OCI-LY7 (cell line): ENCODE results near the gene LHX8. TPM values are rescaled to one million over a fixed set of nuclear protein-coding genes. Genes with fewer than 3 reads are reported as not detected.

Source experiments
- Bru-seq: library from RNA; stranded (reverse); fragments of 400-500 nt; gene quantifications from one replicate; lab custom pipeline; 2021; lab: Mats Ljungman, UMichigan
- BruChase-seq, 2 experiments: library from RNA; stranded (reverse); fragments of 400-500 nt; gene quantifications; one replicate each; lab custom pipeline; 2021; lab: Mats Ljungman, UMichigan
- BruUV-seq: library from RNA; stranded (reverse); fragments of 400-500 nt; replicated peaks from 2 replicates; lab custom pipeline; 2021; lab: Mats Ljungman, UMichigan
- CTCF ChIA-PET: fragments of 300-600 bp; sonication (Branson Sonifier 250); formaldehyde crosslinking; loops from one replicate; lab custom pipeline; 2022; ENCODE audit warnings: antibody characterized with exemption; ENCODE audit not compliant: unreplicated experiment; lab: Charles Lee
- POLR2A ChIA-PET: fragments of 300-600 bp; sonication (Branson Sonifier 250); formaldehyde crosslinking; loops from one replicate; lab custom pipeline; 2022; ENCODE audit warnings: antibody characterized with exemption; lab: Charles Lee
- DNase-seq: peaks from one replicate; pipeline ENCODE4 v3.0.0-alpha.2; 2015; ENCODE audit warnings: low spot score
- H2AFZ ChIP-seq: fragments of 200-600 bp; sonication (generic), shearing (Covaris generic); 2 replicates; pipeline ENCODE4 v1.6.1; 2014; ENCODE audit warnings: mild to moderate bottlenecking, antibody characterized with exemption, low read length, moderate library complexity
- H3K27ac ChIP-seq: fragments of 200-600 bp; sonication (generic); 2 replicates; pipeline ENCODE4 v1.5.1; 2014; ENCODE audit warnings: mixed run types, low read depth, mild to moderate bottlenecking, moderate library complexity, low read length, inconsistent platforms; ENCODE audit not compliant: poor library complexity, severe bottlenecking
- H3K36me3 ChIP-seq: fragments of 200-600 bp; sonication (generic); 2 replicates; pipeline ENCODE4 v1.6.1; 2014; ENCODE audit warnings: mild to moderate bottlenecking, antibody characterized with exemption, low read length, moderate library complexity, mixed read lengths; ENCODE audit not compliant: insufficient read depth
- H3K4me1 ChIP-seq: fragments of 200-600 bp; sonication (generic); 2 replicates; pipeline ENCODE4 v1.5.1; 2014; ENCODE audit warnings: mild to moderate bottlenecking, low read length; ENCODE audit not compliant: insufficient read depth, poor library complexity, severe bottlenecking
- H3K4me2 ChIP-seq: fragments of 200-600 bp; sonication (generic); 2 replicates; pipeline ENCODE4 v1.6.1; 2014; ENCODE audit warnings: mild to moderate bottlenecking, low read length
- H3K4me3 ChIP-seq: fragments of 200-600 bp; sonication (generic); 2 replicates; pipeline ENCODE4 v1.5.1; 2014; ENCODE audit warnings: mild to moderate bottlenecking, low read depth, low read length; ENCODE audit not compliant: poor library complexity, severe bottlenecking
- H3K79me2 ChIP-seq: fragments of 200-600 bp; sonication (generic); 2 replicates; pipeline ENCODE4 v1.6.1; 2016; ENCODE audit warnings: low read depth, mild to moderate bottlenecking, low read length, moderate library complexity, mixed read lengths; ENCODE audit not compliant: insufficient read depth
- H3K9me2 ChIP-seq: fragments of 200-600 bp; sonication (generic); 2 replicates; pipeline ENCODE4 v1.6.1; 2016; ENCODE audit warnings: mild to moderate bottlenecking, low read length, mixed read lengths; ENCODE audit not compliant: insufficient read depth
- H3K9me3 ChIP-seq: fragments of 200-600 bp; sonication (generic); 2 replicates; pipeline ENCODE4 v1.6.1; 2014; ENCODE audit warnings: mild to moderate bottlenecking, mixed run types, low read length, mixed read lengths
- H4K20me1 ChIP-seq: fragments of 200-600 bp; sonication (generic); 2 replicates; pipeline ENCODE4 v1.6.1; 2014; ENCODE audit warnings: mild to moderate bottlenecking, antibody characterized with exemption, low read length, moderate library complexity, mixed read lengths; ENCODE audit not compliant: insufficient read depth
- EZH2phosphoT487 ChIP-seq: fragments of 200-600 bp; sonication (generic); IDR thresholded peaks from 2 replicates; pipeline ENCODE4 v1.6.1; 2018; ENCODE audit warnings: low read depth, borderline replicate concordance, mild to moderate bottlenecking, mixed run types, antibody characterized with exemption, low read length, moderate library complexity, mixed read lengths
- intact Hi-C: fragments of 100-400 bp; cut with micrococcal nuclease; formaldehyde crosslinking; loops from one replicate; pipeline ENCODE4 v1.10.0; 2022; ENCODE audit not compliant: unreplicated experiment
- long read RNA-seq: library from polyadenylated mRNA; stranded (forward); transcript quantifications from one replicate; pipeline ENCODE4 v2.0.0, GENCODE V29; 2022
- total RNA-seq, 2 experiments: library from RNA; depleted of rRNA in 1 of 2; stranded (reverse); fragments of >200 nt in 1 of 2; shearing (Covaris generic) in 1 of 2; gene quantifications; 2 replicates each; pipeline ENCODE4 v1.2.3, GENCODE V29; 2014 to 2022
- TF ChIP-seq, protein P1 (sequence below): fragments of 200-600 bp; sonication (generic); conservative IDR thresholded peaks from 2 replicates; pipeline ENCODE4 v1.5.1; 2014; ENCODE audit warnings: mild to moderate bottlenecking, antibody characterized with exemption, low read length, moderate library complexity, mixed read lengths

LHX8 gene
- total RNA-seq (2014; rRNA removed; shearing (Covaris generic)) (not detected in 2 replicates), total RNA-seq (2022) (not detected in 2 replicates), Bru-seq, nascent RNA (not detected), BruChase-seq, experiment 1, labeled RNA remaining after a 6-hour chase (not detected), BruChase-seq, experiment 2, labeled RNA remaining after a 2-hour chase (not detected)
- long read RNA-seq: 0 reads

DNA sequence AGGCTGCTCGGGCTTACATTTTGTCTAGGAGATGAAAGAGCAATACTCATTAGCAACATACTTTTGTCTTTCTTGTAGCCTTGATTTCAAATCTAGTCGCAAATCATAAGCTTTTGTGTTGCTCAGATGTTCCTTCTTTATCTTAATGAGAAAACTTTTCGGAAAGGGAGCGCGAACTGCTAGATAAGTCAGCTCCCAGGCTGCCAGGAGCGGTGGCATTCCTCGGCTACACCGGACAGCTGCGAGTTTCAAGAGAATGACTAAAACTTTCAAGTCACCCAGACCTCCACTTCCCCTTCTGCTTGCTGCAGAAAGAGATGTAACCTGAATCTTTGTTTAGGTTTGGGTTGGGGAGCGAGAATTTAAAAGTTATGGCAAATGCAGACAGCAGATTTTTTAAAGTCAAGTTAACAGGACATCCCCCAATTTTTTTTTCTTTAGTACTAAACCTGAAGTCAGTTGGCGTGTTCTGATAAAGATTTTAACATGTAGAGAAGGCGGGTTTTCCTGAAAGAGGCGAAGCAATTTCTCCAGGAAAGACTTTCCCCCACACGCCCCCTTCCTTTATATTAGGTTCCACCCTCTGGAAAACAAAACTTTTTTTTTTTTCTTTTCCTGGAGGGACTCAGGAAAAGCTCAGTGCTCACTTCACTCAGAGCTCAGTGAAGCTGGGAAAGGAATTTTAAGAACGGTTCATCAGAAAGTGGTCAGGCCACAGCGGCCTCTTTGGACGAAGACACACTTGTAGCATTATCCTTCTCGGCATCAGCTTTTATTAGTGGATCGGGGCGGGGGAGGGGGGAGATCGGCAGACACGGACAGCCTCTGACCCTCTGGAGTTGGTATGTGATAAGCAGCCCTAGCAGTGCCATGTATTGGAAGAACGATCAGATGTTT lies at the start of gene LHX8:
Gene LHX8, plus strand, starts transcription at position 639 of the 897 bp plus-strand sequence. CDS start 2,227 bp downstream, outside the sequence.
- Histone ChIP-seq H3K9me2 (no peaks in the 10 kb centered on the region), H3K79me2 (no peaks in the 10 kb centered on the region), H3K9me3 (no peaks in the 10 kb centered on the region), H3K4me1 (no peaks in the 10 kb centered on the region), H3K36me3 (no peaks in the 10 kb centered on the region), H3K4me2 (no peak within 1 kb of the TSS), H3K27ac (no peak within 1 kb of the TSS), H4K20me1 (no peaks in the 10 kb centered on the region), H3K4me3 (no peak within 1 kb of the TSS), H2AFZ (no peak within 1 kb of the TSS)
- intact Hi-C loops: no loop called here
- CTCF ChIA-PET: interaction anchor here (0.6 kb wide), 1 partner anchor 297 kb away, joined by 8 read pairs; no protein-coding TSS in a partner anchor
- TF ChIP-seq, protein P1, sequence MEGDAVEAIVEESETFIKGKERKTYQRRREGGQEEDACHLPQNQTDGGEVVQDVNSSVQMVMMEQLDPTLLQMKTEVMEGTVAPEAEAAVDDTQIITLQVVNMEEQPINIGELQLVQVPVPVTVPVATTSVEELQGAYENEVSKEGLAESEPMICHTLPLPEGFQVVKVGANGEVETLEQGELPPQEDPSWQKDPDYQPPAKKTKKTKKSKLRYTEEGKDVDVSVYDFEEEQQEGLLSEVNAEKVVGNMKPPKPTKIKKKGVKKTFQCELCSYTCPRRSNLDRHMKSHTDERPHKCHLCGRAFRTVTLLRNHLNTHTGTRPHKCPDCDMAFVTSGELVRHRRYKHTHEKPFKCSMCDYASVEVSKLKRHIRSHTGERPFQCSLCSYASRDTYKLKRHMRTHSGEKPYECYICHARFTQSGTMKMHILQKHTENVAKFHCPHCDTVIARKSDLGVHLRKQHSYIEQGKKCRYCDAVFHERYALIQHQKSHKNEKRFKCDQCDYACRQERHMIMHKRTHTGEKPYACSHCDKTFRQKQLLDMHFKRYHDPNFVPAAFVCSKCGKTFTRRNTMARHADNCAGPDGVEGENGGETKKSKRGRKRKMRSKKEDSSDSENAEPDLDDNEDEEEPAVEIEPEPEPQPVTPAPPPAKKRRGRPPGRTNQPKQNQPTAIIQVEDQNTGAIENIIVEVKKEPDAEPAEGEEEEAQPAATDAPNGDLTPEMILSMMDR: no peak
- TF ChIP-seq EZH2phosphoT487: no peak
- DNase-seq: no peak
- no TSS peak for BruUV-seq
- POLR2A ChIA-PET: interaction anchor here (0.6 to 0.7 kb wide), 2 partner anchors 11 to 175 kb away, joined by 3 to 4 read pairs; no protein-coding TSS in a partner anchor

DNA sequence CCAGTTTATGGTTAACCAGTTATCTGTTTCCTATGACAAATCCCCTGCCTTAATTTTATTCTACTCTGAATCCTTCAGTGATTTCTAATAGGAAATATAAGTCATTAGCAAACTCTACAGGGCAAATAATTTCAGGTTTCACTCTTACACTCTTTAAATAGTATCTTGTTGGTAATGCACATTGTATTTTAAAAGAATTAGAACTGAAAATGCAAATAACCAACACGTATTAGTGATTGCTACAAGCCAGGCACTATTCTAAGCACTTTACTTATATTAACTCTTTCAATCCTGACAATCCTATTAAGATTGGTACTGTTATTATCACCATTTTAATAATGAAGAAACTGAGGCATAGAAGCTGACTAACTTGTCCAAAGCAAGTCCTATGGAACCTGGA lies 48.3 kb upstream of the LHX8 start:
- ChIA-PET POLR2A (no interaction called here), CTCF (no interaction called here)
- no peak overlapping the region for H3K4me2 ChIP-seq
- no peaks in the 10 kb centered on the region for H3K9me2 ChIP-seq
- no peaks in the 10 kb centered on the region for H3K9me3 ChIP-seq
- no peak overlapping the region for H2AFZ ChIP-seq
- intact Hi-C loops: no loop called here
- no peaks in the 10 kb centered on the region for H3K4me1 ChIP-seq
- no peak for DNase-seq
- TF ChIP-seq, protein P1: no peak
- TF ChIP-seq EZH2phosphoT487: no peak
- H4K20me1 ChIP-seq: no peaks in the 10 kb centered on the region
- no peak overlapping the region for H3K4me3 ChIP-seq
- BruUV-seq: no TSS peak
- no peaks in the 10 kb centered on the region for H3K36me3 ChIP-seq
- H3K27ac ChIP-seq: no peak overlapping the region
- H3K79me2 ChIP-seq: no peaks in the 10 kb centered on the region
